Glomerular endothelial cell (primary cell): ENCODE measurements around the gene ACIN1. TPM values are rescaled to one million over a fixed set of nuclear protein-coding genes. Genes with fewer than 3 reads are reported as not detected.

Experiments used
- DNase-seq: peaks from one replicate; pipeline ENCODE4 v3.0.0-alpha.2; 2011; ENCODE audit warnings: low read depth, low spot score; ENCODE audit errors: extremely low read depth
- total RNA-seq: library from RNA; depleted of rRNA; stranded (reverse); fragments of >200 nt; gene quantifications from 2 replicates; pipeline ENCODE4 v1.2.3, GENCODE V29; 2015

Gene ACIN1
- total RNA-seq, 1 donor from 2014 or later = 142 TPM

- no peak for DNase-seq
Measured at GRCh38 chr14:23089498-23090253, 5.3 kb downstream of the ACIN1 start.

- DNase-seq = no peak
Measured at GRCh38 chr14:23086565-23086964, 8.4 kb downstream of the ACIN1 start.

- no peak for DNase-seq
Measured at GRCh38 chr14:23085458-23085857, 9.5 kb downstream of the ACIN1 start.

- DNase-seq = no peak
Measured at GRCh38 chr14:23080474-23080873, 14.5 kb downstream of the ACIN1 start.

- no peak for DNase-seq
Measured at GRCh38 chr14:23079716-23080115, 15.2 kb downstream of the ACIN1 start.

- no peak for DNase-seq
Measured at GRCh38 chr14:23078692-23079116, 16.2 kb downstream of the ACIN1 start.

- no peak for DNase-seq
Measured at GRCh38 chr14:23077962-23078361, 17.0 kb downstream of the ACIN1 start.

- DNase-seq = no peak
Measured at GRCh38 chr14:23076785-23077408, 18.0 kb downstream of the ACIN1 start.

GRCh38 chr14:23074906-23075305 is 20.0 kb downstream of the ACIN1 start:
- no peak for DNase-seq

- DNase-seq = no peak
Measured at GRCh38 chr14:23071921-23072539, 22.9 kb downstream of the ACIN1 start.

GRCh38 chr14:23071244-23071920 is 23.6 kb downstream of the ACIN1 start:
- no peak for DNase-seq

GRCh38 chr14:23070262-23071129 is 24.4 kb downstream of the ACIN1 start:
- DNase-seq = no peak

- DNase-seq = no peak
Measured at GRCh38 chr14:23069413-23069806, 25.5 kb downstream of the ACIN1 start.

- DNase-seq = peak; percentile 95
Measured at GRCh38 chr14:23068789-23069412, 26.0 kb downstream of the ACIN1 start.

GRCh38 chr14:23067847-23068788 is 26.8 kb downstream of the ACIN1 start:
- no peak for DNase-seq

- no peak for DNase-seq
Measured at GRCh38 chr14:23066855-23067744, 27.8 kb downstream of the ACIN1 start.

GRCh38 chr14:23066368-23066767 is 28.6 kb downstream of the ACIN1 start:
- DNase-seq = no peak

GRCh38 chr14:23063601-23064000 is 31.3 kb downstream of the ACIN1 start:
- DNase-seq = no peak
